ENCODE data around the gene B3GNT4.
"Not testable (repeated sequence)": the region's sequence is repeated elsewhere in the genome, so short reads cannot be mapped to it uniquely, and the experiment has no call there.

The B3GNT4 gene
- 0 to 2.0 (median 0.06) reads per million in 17 experiments for total RNA-seq

DNA sequence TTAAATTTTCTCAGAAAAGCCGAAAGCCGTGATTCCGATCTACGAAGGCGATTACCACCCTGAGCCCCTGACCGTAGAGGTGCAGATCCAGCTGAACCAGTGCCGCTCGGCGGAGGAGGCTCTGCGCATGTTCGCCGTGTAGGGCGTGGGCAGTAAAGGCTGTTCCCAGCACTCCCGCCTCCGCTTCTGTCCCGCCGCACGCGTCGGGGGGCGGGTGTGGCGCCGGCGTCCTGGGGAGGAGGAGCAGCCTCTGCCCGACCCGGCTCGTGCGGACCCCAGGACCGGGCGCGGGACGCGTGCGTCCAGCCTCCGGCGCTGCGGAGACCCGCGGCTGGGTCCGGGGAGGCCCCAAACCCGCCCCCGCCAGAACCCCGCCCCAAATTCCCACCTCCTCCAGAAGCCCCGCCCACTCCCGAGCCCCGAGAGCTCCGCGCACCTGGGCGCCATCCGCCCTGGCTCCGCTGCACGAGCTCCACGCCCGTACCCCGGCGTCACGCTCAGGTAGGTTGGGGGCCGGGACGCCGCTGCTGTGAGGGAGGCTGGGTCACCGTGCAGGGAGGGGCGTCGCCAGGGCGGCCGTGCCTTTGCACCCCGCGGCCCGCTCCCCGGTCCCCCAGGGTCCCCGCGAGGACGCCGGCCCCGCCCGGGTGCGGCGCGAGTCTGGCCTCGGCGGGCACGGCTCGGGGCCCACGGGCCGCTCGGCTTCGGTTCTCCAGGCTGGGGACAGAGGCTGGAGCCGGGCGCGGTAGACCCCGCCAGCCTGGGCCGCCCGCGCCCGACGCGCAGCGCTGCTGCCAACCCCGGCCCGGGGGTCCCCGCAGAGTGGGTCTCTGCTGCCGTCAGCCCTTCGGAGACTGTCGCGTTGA, at the start of gene B3GNT4:
Gene B3GNT4 (plus strand): TSS at position 409 of the 866 bp plus-strand sequence. CDS start 910 bp downstream, outside the sequence.
- peak; percentile 43 to 77 (median 66) for DNase-seq

DNA sequence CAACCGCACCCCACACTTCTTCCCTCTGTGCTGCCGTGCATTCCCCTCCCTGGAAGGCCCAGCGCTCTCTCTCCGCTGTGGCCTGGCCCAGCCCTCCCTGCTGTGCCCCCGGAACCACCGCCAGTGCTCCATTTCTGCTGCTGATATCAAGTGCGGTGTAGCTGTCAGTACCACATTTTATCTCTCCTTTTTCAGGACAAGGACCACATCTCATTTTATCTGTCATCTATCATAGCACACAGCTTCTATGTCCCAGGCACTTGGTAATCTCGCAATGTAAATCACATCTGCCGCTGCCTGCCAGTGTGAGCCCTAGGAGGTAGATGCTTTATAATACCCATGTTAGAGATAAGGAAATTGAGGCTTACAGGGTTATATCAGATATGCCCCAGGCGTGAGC, 47.8 kb upstream of the B3GNT4 start:
- no peak for DNase-seq

DNA sequence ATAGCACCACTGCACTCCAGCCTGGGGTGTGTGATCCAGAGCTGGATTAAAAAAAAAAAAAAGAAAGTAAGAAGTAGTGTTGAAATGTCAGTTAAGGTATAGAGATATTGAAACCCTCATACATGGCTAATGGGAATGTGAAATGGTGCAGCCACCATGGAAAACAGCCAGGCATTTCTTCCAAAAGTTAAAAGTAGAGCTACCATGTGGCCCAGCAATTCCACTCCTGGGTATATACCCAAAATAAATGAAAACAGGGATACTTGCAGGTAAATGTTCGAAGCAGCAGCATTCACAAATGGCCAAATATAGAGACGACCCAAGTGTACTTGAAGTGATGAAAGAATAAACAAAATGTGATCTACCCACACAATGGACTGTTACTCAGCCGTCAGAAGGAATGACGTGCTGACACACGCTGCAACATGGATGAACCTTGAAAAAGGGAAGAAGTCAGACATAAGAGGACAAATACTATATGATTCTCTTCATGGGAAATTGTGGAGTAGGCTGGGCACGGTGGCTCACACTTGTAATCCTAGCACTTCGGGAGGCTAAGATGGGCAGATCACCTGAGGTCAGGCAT, 44.7 kb upstream of the B3GNT4 start:
- no peak for DNase-seq

DNA sequence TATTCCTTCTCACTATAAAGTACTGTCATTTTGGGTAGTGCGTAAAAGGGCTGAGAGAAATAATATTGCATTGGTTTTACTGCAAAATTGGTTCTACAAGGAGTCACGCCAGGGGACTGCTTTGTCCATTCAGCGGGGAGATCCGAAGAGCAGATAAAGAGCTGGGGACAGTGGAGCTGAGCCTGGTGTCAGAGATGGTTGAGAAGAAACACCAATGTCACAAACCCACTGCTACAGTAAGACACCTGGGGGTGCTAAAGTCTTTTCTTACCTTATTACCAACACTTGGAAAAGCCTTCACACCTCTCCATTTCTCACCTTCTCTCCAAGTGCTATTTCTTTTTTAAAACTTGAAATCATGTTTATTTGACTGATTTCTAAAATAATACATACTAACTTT, 43.6 kb upstream of the B3GNT4 start:
- no peak for DNase-seq

DNA sequence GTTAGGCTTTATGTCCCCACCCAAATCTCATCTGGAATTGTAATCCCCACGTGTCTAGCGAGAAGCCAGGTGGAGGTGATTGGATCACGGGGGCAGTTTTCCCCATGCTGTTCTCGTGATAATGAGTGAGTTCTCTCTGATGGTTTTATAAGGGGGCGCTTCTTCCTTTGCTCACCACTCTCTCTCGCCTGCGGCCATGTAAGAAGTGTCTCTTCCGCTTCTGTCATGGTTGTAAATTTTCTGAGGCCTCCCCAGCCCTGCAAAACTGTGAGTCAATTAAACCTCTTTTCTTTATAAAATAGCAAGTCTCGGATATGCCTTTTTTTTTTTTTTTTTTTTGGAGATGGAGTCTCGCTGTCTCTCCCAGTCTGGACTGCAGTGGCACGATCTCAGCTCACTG, 42.7 kb upstream of the B3GNT4 start:
- DNase-seq: no peak

DNA sequence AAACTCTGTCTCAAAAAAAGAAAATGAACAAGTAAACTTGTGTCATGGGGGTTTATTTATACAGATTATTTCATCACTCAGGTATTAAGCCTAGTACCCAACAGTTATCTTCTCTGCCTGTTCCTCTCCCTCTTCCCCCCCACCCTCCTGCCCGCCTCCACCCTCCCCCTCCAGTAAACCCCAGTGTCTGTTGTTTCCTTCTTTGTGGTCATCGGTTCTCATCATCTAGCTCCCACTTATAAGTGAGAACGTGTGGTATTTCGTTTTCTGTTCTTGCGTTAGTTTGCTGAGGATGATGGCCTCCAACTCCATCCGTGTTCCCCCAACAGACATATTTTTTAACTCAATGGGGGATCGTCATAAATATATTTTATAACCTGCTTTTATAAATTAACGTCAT, 41.8 kb upstream of the B3GNT4 start:
- no peak for DNase-seq

DNA sequence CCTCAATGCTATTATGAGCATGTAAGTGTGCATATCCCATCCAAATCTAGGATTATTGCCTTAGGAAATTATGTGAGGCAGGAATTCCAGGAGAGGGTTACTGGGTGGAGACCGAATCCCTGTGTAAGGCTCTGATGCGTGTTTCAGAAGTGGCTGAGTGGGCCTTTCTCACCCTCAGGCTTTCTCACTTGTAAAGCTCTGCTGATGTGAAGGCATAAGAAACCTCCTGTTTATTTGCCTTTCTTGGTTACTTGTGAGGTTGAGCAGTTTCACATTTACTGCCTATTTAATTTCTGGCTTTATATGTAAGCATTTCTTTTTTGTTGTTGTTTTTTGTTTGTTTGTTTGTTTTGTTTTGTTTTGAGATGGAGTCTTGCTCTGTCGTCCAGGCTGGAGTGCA, 40.5 kb upstream of the B3GNT4 start:
- DNase-seq: no peak

DNA sequence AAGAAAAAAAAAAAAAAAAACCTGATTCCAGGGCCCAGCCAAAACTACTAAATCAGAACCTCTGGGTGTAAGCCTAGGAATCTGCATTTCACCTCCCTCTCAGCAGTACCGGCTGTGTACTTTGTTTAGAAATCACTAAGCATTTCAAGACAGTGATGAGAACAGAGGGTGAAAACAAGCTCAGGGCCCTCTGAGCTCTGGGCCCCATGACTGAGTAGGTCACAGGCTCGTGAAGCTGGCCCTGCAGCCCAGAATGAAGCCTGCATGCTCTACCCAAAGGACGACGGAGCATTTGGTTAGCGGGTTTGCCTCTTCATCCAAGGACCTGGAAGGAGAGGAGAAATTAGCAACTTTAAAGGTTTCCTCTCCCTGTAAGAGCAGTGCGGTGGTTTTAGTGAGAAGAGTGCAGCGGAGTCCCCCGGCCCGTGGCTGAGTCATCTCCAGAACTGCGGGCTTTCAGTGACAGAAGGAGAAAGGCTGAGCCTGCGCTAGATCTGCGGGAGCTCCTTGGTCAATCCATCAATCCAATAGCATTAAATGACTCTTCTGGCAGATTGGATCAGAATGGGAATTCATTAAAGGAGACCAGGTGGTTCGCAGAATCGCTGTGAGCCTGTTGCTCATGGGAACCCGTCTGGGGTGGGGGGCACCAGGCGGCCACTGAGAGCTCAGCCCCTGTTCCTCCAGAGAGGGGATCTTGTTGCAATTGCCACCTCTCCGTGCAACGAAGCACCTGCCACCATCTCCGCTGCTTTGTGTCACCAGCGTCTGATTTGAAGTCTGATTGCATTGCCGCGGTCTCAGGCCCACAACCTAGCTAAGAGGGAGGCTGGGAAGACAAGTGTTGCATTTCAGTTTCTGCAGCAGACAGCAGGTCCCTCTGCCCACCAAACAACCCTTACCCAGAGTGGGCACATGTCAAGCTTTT, 36.8 kb upstream of the B3GNT4 start:
- no peak for DNase-seq

DNA sequence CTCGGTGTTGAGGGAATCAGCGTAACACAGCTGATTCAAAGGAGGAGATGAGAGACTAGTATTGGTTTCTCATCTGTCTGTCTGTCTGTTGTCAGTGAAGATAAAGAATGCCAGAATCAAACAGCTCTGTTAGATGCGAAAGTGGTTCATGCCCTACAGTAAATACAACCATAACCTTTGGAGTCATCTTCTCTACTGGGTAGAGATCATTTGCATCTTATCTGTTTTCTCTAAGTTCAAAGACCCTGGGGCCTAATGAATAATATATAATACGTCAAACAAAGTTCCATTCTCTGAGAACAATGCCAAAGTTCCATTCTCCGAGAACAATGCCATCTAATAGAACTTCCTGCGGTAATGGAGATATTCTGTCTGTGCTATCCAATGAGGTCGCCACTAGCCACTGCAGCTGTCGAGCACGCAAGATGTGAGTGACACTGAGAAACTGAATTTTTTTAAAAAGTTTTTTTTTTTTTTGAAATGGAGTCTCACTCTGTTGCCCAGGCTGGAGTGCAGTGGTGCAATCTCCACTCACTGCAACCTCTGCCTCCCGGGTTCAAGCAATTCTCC, 36.1 kb upstream of the B3GNT4 start:
- DNase-seq: no peak

DNA sequence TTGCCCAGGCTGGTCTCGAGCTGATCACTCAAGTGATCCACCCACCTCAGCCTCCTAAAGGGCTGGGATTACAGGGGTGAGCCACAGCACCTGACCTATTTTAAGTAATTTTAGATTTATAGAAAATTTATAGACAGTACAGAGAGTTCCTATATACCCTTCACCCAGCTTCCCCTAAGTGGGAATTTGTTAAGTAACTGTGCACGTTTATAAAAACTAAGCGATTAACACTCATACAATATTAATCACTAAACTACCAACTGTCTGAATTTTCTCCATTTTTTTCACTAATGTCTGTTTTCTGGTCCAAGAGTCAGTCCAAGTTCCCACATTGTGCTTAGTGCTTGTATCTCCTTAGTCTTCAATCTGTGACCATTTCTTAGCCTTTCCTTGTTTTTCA, 35.0 kb upstream of the B3GNT4 start:
- DNase-seq: no peak

DNA sequence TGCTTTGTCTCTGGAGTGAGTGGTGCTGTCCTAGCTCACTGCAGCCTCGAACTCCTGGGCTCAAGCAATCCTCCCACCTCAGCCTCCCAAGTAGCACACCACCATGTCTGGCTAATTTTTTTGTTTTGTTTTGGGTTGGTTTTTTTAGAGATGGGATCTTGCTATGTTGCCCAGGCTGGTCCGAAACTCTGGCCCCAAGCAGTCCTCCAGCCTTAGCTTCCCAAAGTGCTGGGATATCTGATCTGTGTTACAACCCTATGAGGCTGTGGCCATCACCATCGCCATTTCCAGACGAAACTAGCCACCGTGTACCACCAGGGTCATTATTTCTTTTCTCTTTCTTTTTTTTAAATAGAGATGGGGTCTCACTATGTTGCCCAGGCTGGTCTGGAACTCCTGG, 32.1 kb upstream of the B3GNT4 start:
- DNase-seq: no peak

DNA sequence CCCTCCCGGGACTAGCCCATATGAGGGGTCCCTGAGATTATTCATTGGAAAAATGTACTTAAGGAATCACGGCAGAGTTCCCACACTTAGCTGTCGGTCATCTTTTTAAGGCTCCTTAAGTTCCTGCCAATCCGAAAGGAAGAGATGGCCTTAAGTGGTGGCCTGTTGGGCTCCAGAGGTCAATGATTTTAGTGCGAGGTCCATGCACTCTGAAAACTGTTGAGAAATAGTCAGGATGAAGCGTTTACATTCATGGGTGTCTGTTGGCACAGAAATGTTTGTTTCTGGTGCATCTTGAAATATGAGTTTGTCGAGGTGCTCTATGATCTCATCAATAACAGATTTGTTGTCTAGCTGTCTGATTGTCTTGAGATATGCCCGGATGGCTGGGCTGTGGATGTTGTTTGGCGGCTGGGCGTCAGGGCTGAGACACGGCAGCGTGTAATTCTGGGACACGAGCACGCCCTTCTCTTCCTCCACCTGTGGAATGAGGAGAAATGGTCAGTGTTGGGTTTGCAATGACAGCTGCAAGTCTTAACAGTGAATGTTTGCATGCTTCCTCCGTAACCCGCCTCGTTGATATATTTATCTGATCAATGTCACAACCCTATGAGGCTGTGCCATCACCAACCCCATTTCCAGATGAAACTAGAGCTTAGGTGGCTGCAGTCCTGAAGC, 31.1 kb upstream of the B3GNT4 start:
- no peak for DNase-seq

DNA sequence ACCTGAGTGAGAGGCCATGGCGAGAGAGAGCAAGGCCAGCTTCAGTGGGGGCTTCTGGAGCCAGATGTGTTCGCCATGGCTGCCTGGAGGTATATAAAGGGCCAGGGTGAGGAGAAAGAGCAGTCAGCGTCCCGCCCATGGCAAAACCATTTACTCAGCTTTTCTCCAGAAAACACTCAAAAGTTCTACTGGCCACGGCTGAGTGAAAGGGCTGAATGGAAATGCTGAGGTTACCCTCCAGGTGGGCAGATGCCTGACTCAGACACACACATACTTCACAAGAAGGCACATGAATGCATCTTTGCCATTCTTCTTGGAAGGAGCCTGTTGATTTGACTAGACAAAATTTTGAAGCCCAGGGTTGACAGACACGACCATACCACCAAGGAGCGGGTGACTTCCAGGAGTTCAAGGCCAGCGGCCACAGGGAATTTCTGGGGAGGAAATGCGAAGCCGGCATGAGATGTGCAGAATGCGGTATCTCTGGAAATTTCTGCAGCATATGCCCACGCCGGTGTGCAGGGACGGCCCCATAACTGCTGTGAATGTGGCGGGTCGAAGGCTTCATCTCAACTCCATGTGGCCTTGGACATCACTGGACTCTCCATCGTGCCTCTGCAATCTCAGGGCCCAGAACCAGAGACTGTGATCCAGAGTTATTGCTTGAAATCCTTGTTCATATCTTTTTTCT, 29.2 kb upstream of the B3GNT4 start, which contains the start of gene IL31:
Gene IL31 (minus strand): TSS at position 67 of the 691 bp plus-strand sequence. CDS start 49 bp downstream, at position 18.
- DNase-seq: no peak

DNA sequence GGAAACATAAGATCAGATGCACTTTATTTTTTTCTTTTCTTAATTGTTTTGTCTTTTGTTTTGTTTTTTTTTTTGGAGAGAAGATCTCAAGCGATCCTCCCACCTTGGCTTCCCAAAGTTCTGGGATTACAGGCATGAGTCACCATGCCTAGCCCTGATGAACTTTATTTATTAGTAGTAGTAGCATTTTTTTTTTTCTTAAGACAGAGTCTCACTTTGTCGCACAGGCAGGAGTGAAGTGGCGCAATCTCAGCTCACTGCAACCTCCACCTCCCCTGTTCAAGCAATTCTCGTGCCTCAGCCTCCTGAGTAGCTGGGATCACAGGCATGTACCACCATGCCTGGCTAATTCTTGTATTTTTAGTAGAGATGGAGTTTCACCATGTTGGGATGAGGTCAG, 27.0 kb upstream of the B3GNT4 start:
- not testable (repeated sequence) for DNase-seq

DNA sequence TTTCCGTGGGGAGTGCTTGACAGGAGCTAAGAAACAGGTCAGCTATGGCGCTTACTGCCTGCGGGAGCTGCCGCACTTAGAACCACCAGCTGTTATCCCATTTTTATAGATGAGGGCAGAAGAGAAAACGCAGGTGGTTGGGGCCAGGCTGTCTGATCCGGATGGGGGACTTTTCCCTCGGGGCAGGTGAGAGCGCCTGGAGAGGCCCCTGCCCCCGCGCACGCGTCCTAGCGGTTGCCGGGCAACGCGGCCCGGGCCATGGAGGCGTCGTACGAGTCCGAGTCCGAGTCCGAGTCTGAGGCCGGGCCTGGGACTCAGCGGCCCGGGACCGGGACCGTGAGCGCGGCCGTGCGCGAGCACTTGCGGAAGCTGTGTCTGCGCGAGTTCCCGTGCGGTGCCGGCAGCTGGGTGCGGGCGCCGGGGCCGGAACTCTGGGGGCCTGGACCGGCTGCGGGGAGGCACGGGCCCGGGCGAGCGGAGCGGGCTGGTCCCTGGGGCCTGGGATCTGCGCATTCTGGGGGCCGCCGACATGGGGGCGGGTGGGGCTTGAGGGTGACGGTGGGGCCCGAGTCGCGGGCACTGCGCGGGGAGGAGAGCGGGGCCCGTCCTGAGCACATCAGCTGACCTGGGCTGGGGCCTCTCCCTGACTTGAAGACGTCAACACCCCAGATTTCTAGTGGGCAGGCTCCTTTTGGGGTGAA, 20.5 kb upstream of the B3GNT4 start, which contains the start of gene LRRC43:
Gene LRRC43 (plus strand): TSS at position 237 of the 701 bp plus-strand sequence. CDS start 22 bp downstream, at position 259.
- DNase-seq: peak; percentile 45 to 77 (median 64)

DNA sequence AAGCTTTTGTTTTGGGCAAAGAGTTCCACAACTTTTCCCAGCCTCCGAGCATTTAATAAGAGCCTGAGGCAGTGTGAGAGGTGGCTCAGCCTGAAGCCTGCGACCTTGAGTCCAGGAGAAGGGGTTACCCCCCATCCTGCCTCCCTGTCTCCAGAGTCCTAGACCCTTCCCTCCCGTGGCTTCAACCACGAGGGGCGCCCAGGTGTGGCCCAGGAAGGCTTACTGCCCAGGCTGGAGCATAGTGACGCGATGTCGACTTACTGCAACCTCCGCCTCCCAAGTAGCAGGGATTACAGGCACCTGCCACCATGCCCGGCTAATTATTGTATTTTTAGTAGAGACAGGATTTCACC, 19.9 kb upstream of the B3GNT4 start:
- DNase-seq: no peak

DNA sequence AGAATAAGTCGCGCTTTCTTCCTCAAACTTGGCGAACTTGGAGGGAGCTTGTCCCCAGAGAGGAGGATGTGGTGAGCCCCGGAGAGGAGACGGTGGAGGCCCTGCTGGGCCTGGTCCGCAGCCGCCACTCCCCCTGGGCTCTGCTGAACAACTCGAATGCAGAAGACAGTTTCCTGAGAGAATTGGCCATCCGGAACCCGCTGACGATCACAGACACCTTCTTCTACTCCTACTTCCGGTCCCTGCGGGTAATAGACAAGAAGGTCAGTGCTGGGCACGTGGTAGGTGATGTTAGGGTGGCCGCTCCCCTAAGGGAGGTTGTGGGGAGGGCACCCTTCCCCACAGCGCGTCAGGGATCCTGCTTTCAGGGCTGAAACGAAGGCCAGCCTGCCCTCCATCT, 19.0 kb upstream of the B3GNT4 start:
- DNase-seq: peak; percentile 22 to 53 (median 40)

DNA sequence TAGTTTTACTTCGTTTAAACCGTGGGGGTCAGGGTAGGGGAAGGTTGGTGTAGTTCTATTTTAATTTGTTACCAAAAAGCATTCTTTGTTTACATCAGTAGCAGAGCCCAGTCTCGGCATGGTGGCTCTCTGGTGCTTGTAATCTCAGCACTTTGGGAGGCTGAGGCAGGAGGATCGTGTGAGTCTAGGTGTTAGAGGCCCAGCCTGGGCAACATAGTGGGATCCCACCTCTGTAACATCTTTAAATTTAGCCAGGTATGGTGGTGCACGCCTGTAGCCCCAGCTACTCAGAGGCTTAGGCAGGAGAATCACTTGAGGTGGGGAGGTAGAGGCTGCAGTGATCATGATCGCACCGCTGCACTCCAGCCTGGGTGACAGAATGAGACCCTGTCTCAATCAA, 18.4 kb upstream of the B3GNT4 start:
- DNase-seq: no peak

DNA sequence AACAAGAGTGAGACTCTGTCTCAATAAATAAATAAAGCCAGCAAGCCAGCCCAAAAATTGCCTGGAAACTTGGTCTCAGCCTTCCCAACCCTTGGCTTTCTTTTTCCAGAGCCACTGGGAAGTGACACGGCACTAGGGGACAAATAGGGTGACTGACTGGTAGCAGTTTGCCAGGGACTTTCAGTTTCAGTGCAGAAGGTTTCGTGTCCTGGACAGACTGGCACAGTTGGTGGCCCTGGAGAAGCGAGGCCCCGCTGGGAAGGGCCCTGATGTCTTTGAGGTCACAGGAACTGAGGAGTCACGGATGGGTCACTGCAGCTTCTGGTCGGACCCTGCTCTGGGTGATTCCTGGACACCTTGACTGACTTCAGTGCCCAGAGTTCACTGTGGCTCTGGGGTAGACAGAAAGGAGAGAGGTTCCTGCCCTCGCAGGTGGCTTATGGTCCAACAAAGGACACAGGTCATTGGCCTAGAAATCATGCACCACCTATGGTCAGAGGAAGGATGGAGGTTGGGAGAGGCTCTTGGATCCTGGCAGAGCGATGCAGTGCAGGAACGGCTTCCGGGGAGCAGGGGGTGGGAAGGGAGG, 17.9 kb upstream of the B3GNT4 start:
- DNase-seq: no peak

DNA sequence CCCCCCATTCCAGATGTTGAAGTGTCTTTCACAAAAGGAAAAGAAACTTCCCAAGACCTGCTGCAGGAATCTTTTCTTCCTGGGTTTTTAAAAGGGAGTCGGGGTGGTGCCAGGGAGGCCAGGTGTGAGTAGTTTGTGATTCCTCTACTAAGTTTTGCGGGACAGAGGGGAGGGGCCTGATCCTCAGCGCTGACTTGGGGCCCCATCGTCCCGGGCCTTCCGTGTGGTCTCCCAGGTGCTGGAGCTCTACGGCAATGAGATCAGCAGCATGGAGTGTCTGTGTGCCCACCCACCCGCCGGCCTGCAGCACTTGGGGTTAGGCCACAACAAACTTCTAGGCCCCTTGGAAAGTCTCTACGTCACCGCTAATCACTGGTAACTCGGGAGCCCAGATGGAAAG, 16.0 kb upstream of the B3GNT4 start:
- no peak for DNase-seq

Data from suppressor macrophage (primary cell).